Calu3 (cell line): ENCODE data around the gene LPIN1. TPM values are rescaled to one million over a fixed set of nuclear protein-coding genes. Genes with fewer than 3 reads are reported as not detected.
"Not testable (repeated sequence)": the region's sequence is repeated elsewhere in the genome, so short reads cannot be mapped to it uniquely, and the experiment has no call there.

Experiments
- BruUV-seq: library from RNA; stranded (reverse); fragments of 400-500 nt; replicated peaks from 2 replicates; lab custom pipeline; 2021; lab: Mats Ljungman, UMichigan
- CTCF ChIA-PET: fragments of 300-600 bp; sonication (Branson Sonifier 250); formaldehyde crosslinking; loops from one replicate; lab custom pipeline; 2022; ENCODE audit warnings: antibody characterized with exemption; lab: Charles Lee
- DNase-seq: peaks from one replicate; pipeline ENCODE4 v3.0.0; 2022
- H3K27ac Mint-ChIP-seq: one replicate; pipeline ENCODE4 v1.8.0; 2022; ENCODE audit warnings: mixed read lengths; ENCODE audit not compliant: unreplicated experiment
- H3K27me3 Mint-ChIP-seq: one replicate; pipeline ENCODE4 v1.8.0; 2022; ENCODE audit warnings: mixed read lengths; ENCODE audit not compliant: unreplicated experiment
- H3K36me3 Mint-ChIP-seq: one replicate; pipeline ENCODE4 v1.8.0; 2022; ENCODE audit warnings: mild to moderate bottlenecking, moderate library complexity, mixed read lengths; ENCODE audit not compliant: insufficient read depth, unreplicated experiment
- H3K4me1 Mint-ChIP-seq: one replicate; pipeline ENCODE4 v1.8.0; 2022; ENCODE audit warnings: mild to moderate bottlenecking, low read depth, mixed read lengths; ENCODE audit not compliant: unreplicated experiment
- H3K4me3 Mint-ChIP-seq: one replicate; pipeline ENCODE4 v1.8.0; 2022; ENCODE audit warnings: mild to moderate bottlenecking, low read depth, moderate library complexity, mixed read lengths; ENCODE audit not compliant: unreplicated experiment
- H3K9me3 Mint-ChIP-seq: one replicate; pipeline ENCODE4 v1.8.0; 2022; ENCODE audit warnings: low read depth, mixed read lengths; ENCODE audit not compliant: unreplicated experiment
- intact Hi-C: fragments of 100-400 bp; cut with micrococcal nuclease; formaldehyde crosslinking; loops from one replicate; pipeline ENCODE4 v1.10.0; 2022; ENCODE audit not compliant: unreplicated experiment
- total RNA-seq: library from RNA; stranded (reverse); gene quantifications from 2 replicates; pipeline ENCODE4 v1.2.3, GENCODE V29; 2022
- TF ChIP-seq, protein P1 (sequence below): fragments of 200-600 bp; IDR thresholded peaks from one replicate; pipeline ENCODE4 v1.8.0; 2022; ENCODE audit warnings: antibody characterized with exemption; ENCODE audit not compliant: unreplicated experiment

Gene LPIN1
- total RNA-seq, 1 experiment from 2014 or later: 53.5 TPM

GRCh38 chr2:11754700-11755015 lies 8.2 kb downstream of the LPIN1 start:
- Mint-ChIP-seq H3K9me3 (no peaks in the 10 kb centered on the region), H3K4me3 (peak overlapping the region; percentile 49), H3K27me3 (no peaks in the 10 kb centered on the region), H3K4me1 (peaks cover 55% of the 10 kb centered on the region), H3K36me3 (peaks cover 37% of the 10 kb centered on the region), H3K27ac (peak overlapping the region; percentile 89)
- TF ChIP-seq, protein P1, sequence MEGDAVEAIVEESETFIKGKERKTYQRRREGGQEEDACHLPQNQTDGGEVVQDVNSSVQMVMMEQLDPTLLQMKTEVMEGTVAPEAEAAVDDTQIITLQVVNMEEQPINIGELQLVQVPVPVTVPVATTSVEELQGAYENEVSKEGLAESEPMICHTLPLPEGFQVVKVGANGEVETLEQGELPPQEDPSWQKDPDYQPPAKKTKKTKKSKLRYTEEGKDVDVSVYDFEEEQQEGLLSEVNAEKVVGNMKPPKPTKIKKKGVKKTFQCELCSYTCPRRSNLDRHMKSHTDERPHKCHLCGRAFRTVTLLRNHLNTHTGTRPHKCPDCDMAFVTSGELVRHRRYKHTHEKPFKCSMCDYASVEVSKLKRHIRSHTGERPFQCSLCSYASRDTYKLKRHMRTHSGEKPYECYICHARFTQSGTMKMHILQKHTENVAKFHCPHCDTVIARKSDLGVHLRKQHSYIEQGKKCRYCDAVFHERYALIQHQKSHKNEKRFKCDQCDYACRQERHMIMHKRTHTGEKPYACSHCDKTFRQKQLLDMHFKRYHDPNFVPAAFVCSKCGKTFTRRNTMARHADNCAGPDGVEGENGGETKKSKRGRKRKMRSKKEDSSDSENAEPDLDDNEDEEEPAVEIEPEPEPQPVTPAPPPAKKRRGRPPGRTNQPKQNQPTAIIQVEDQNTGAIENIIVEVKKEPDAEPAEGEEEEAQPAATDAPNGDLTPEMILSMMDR: no peak
- CTCF ChIA-PET: interaction anchor here (0.6 to 2.3 kb wide), 5 partner anchors 10 to 67 kb away, joined by 3 to 14 read pairs (median 7); no protein-coding TSS in a partner anchor
- intact Hi-C loops: loop anchor here (5.0 kb wide), 1 partner anchor 62 kb away; no protein-coding TSS in a partner anchor
- no TSS peak for BruUV-seq
- no peak for DNase-seq

DNA sequence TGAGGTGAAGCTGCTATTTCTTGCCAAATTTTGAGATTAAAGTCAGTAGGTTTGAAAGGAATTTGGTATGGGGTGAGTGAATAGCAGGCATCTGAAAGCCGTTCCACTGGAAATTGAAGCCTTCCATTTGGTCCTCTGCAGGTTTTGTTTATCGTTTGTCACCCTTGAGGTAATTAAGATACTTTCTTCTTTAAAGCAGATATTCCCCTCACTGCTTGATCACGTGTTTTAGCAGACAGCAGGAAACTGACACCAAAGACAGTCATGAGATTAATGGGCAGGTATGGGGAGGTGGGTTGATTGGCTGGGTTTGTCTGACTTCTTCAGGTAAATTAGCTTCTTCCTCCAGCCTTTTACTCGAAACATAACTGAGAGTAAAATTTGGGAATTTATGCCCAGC lies 10.7 kb downstream of the LPIN1 start:
- CTCF ChIA-PET: no interaction called here
- peaks cover 40% of the 10 kb centered on the region for H3K36me3 Mint-ChIP-seq
- no TSS peak for BruUV-seq
- H3K4me1 Mint-ChIP-seq: peaks cover 45% of the 10 kb centered on the region
- intact Hi-C loops: no loop called here
- H3K27me3 Mint-ChIP-seq: no peaks in the 10 kb centered on the region
- TF ChIP-seq, protein P1: no peak
- no peak overlapping the region for H3K27ac Mint-ChIP-seq
- no peak overlapping the region for H3K4me3 Mint-ChIP-seq
- no peak for DNase-seq
- no peaks in the 10 kb centered on the region for H3K9me3 Mint-ChIP-seq

- CTCF ChIA-PET: no interaction called here
- Mint-ChIP-seq H3K4me3 (no peak overlapping the region), H3K27me3 (no peaks in the 10 kb centered on the region), H3K36me3 (peaks cover 36% of the 10 kb centered on the region), H3K9me3 (no peaks in the 10 kb centered on the region), H3K27ac (peak overlapping the region; percentile 43), H3K4me1 (peaks cover 44% of the 10 kb centered on the region)
- BruUV-seq: no TSS peak
- TF ChIP-seq, protein P1: no peak
- no peak for DNase-seq
- intact Hi-C loops: no loop called here
These were observed 11.8 kb downstream of the LPIN1 start for GRCh38 chr2:11758187-11758586.

DNA sequence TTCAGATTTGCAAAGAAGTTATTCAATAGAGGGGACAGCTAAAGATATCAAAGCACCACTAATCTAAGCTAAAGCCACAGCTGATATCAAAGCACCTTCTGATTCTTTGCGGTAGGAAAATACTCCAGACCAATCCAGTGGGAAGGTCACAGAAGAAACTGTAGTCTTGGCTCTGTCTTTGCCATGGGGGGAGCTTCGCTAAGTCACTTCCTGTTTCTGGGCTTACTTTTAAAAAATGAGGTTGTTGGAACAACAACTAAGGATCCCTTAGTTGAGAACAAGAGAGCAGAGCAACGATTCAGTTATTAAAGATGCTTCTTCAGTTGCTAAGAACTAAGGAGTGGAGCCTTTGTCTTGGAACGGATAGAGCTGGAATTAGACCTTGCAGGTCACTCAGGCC lies 12.2 kb downstream of the LPIN1 start:
- Mint-ChIP-seq H3K9me3 (no peaks in the 10 kb centered on the region), H3K36me3 (peaks cover 31% of the 10 kb centered on the region), H3K27me3 (no peaks in the 10 kb centered on the region), H3K4me3 (no peak overlapping the region), H3K27ac (peak overlapping the region; percentile 62), H3K4me1 (peaks cover 39% of the 10 kb centered on the region)
- intact Hi-C loops: no loop called here
- TF ChIP-seq, protein P1: no peak
- DNase-seq: no peak
- CTCF ChIA-PET: no interaction called here
- BruUV-seq: no TSS peak

DNA sequence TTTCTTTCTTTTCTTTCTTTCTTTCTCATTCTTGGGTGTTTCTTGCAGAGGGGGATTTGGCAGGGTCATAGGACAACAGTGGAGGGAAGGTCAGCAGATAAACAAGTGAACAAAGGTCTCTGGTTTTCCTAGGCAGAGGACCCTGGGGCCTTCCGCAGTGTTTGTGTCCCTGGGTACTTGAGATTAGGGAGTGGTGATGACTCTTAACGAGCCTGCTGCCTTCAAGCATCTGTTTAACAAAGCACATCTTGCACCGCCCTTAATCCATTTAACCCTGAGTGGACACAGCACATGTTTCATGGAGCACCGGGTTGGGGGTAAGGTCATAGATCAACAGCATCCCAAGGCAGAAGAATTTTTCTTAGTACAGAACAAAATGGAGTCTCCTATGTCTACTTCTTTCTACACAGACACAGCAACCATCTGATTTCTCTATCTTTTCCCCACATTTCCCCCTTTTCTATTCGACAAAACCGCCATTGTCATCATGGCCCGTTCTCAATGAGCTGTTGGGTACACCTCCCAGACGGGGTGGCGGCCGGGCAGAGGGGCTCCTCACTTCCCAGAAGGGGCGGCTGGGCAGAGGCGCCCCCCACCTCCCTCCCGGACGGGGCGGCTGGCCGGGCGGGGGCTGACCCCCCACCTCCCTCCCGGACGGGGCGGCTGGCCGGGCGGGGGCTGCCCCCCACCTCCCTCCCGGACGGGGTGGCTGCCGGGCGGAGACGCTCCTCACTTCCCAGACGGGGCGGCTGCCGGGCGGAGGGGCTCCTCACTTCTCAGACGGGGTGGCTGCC lies 12.9 kb downstream of the LPIN1 start:
- BruUV-seq, CTCF ChIA-PET, H3K27me3 Mint-ChIP-seq, H3K4me3 Mint-ChIP-seq, intact Hi-C loops, H3K9me3 Mint-ChIP-seq, DNase-seq: not testable (repeated sequence)
- Mint-ChIP-seq H3K36me3 (peaks cover 24% of the 10 kb centered on the region), H3K27ac (peak overlapping the region; percentile 62), H3K4me1 (peaks cover 32% of the 10 kb centered on the region)
